HepG2 (cell line): ENCODE measurements around the gene WDR45B. TPM values are rescaled to one million over a fixed set of nuclear protein-coding genes. Genes with fewer than 3 reads are reported as not detected.

ENCODE experiments used
- ATAC-seq: fragments of 200-7000 bp; cut with Tn5 transposase; 3 replicates; pipeline ENCODE4 v1.9.1; 2020; ENCODE audit warnings: mild to moderate bottlenecking, moderate library complexity
- BruUV-seq: library from RNA; stranded (reverse); fragments of 400-500 nt; replicated peaks from 2 replicates; lab custom pipeline; 2021; lab: Mats Ljungman, UMichigan
- CTCF ChIA-PET: fragments of 300-600 bp; formaldehyde crosslinking; extraction: SDS; loops from one replicate; lab custom pipeline; 2021; ENCODE audit warnings: low total read pairs, inconsistent platforms, low intra/inter-chr PET ratio; lab: Yijun Ruan, JAX
- POLR2A ChIA-PET: fragments of 350-600 bp; sonication (Branson Sonifier 250); formaldehyde crosslinking; loops from one replicate; lab custom pipeline; 2020; ENCODE audit warnings: antibody characterized with exemption, inconsistent platforms; lab: Yijun Ruan, JAX
- DNase-seq: peaks from one replicate; pipeline ENCODE4 v3.0.0-alpha.2; 2015; ENCODE audit warnings: low spot score
- FAIRE-seq: peaks from 3 replicates; lab custom pipeline; 2011; peaks lifted over from hg19 to GRCh38; lab: Jason Lieb, UNC
- H2AFZ ChIP-seq: one replicate; pipeline ENCODE4 v1.6.1; 2011; ENCODE audit warnings: low read length, inconsistent platforms
- H3K27ac ChIP-seq: fragments of 300-600 bp; 3 replicates; pipeline ENCODE4 v1.8.0; 2011; ENCODE audit warnings: mixed run types, mild to moderate bottlenecking, mixed read lengths, low read length, inconsistent platforms; ENCODE audit not compliant: insufficient read depth; ENCODE audit errors: extremely low read length
- H3K27me3 ChIP-seq, 2 experiments: fragments of 200-600 bp in 1 of 2; 2 replicates in 1 of 2; 3 replicates in 1 of 2; pipeline versions ENCODE4 v1.6.0 to v1.8.0; 2011; ENCODE audit warnings: low read length in 2 of 2, mild to moderate bottlenecking in 2 of 2, moderate library complexity in 2 of 2, inconsistent platforms in 1 of 2; ENCODE audit not compliant: insufficient read depth in 2 of 2, control insufficient read depth in 1 of 2
- H3K36me3 ChIP-seq, 2 experiments: fragments of 200-600 bp in 1 of 2; replicated peaks in 1 of 2; 2 replicates in 1 of 2; 3 replicates in 1 of 2; pipeline versions ENCODE4 v1.5.1 to v1.8.0; 2011; ENCODE audit warnings: low read length in 2 of 2, inconsistent platforms in 1 of 2; ENCODE audit not compliant: insufficient read depth in 2 of 2, control insufficient read depth in 1 of 2
- H3K4me1 ChIP-seq: 2 replicates; pipeline ENCODE4 v1.5.1; 2012; ENCODE audit warnings: low read length, inconsistent platforms; ENCODE audit not compliant: insufficient read depth
- H3K4me2 ChIP-seq: 2 replicates; pipeline ENCODE4 v1.6.0; 2011; ENCODE audit warnings: low read depth, low read length, inconsistent platforms
- H3K4me3 ChIP-seq, 3 experiments: fragments of 200-600 bp in 1 of 3; sonication (generic), shearing (Covaris generic) in 1 of 3; replicated peaks in 1 of 3; 2 replicates each; pipeline ENCODE4 v1.5.1; 2011 to 2016; ENCODE audit warnings: low read length in 3 of 3, inconsistent platforms in 2 of 3, low read depth in 2 of 3, mild to moderate bottlenecking in 2 of 3, control low read depth in 1 of 3, mixed read lengths in 1 of 3; ENCODE audit not compliant: insufficient read depth in 1 of 3
- H3K79me2 ChIP-seq: one replicate; pipeline ENCODE4 v1.6.1; 2011; ENCODE audit warnings: low read length, inconsistent platforms; ENCODE audit not compliant: insufficient read depth
- H3K9ac ChIP-seq: 2 replicates; pipeline ENCODE4 v1.6.0; 2011; ENCODE audit warnings: mild to moderate bottlenecking, low read depth, low read length, inconsistent platforms; ENCODE audit not compliant: insufficient read depth
- H3K9me3 ChIP-seq: 2 replicates; pipeline ENCODE4 v1.5.1; 2012; ENCODE audit warnings: mild to moderate bottlenecking, low read length
- H4K20me1 ChIP-seq: 2 replicates; pipeline ENCODE4 v1.6.0; 2011; ENCODE audit warnings: inconsistent platforms, mild to moderate bottlenecking, low read length, moderate library complexity; ENCODE audit not compliant: insufficient read depth
- AGO2 ChIP-seq: fragments of 200-400 bp; formaldehyde crosslinking; optimal IDR thresholded peaks from 2 replicates; pipeline ENCODE3; 2017; ENCODE audit warnings: mild to moderate bottlenecking, low read depth, low read length, moderate library complexity
- HNRNPK ChIP-seq: fragments of 200-400 bp; formaldehyde crosslinking; IDR thresholded peaks from 2 replicates; pipeline ENCODE4 v1.6.1; 2018; ENCODE audit warnings: low read length, low read depth, moderate library complexity, mild to moderate bottlenecking; ENCODE audit not compliant: poor library complexity, severe bottlenecking
- PCBP2 ChIP-seq: fragments of 200-400 bp; formaldehyde crosslinking; optimal IDR thresholded peaks from 2 replicates; pipeline ENCODE3; 2018; ENCODE audit warnings: low read length, low read depth; ENCODE audit not compliant: poor library complexity, severe bottlenecking
- ZNF564 ChIP-seq: sonication (generic); formaldehyde crosslinking; IDR thresholded peaks from 2 replicates; pipeline ENCODE4 v1.8.1; 2023; ENCODE audit warnings: mild to moderate bottlenecking, missing genetic modification reagents
- ZNF569 ChIP-seq: sonication (generic); formaldehyde crosslinking; IDR thresholded peaks from 2 replicates; pipeline ENCODE4 v1.5.0; 2020; ENCODE audit warnings: mild to moderate bottlenecking, missing genetic modification reagents, moderate library complexity, borderline replicate concordance
- ZNF577 ChIP-seq: sonication (generic); formaldehyde crosslinking; IDR thresholded peaks from 2 replicates; pipeline ENCODE4 v1.4.0; 2020; ENCODE audit warnings: mild to moderate bottlenecking, low read depth, missing genetic modification reagents, borderline replicate concordance
- WGBS: methylation state at CpG from one replicate; pipeline ENCODE4 v1.1.6; 2017; ENCODE audit warnings: low lambda C conversion rate; 5-methylcytosine and 5-hydroxymethylcytosine counted together
- in situ Hi-C: cut with HindIII; loops from 2 replicates; pipeline ENCODE4 v1.10.0; 2017; ENCODE audit warnings: low pct_unique_long_range_greater_than_20kb; ENCODE audit not compliant: extremely low pct_ligation_motif_present
- intact Hi-C: fragments of 100-400 bp; cut with micrococcal nuclease; formaldehyde crosslinking; loops from one replicate; pipeline ENCODE4 v1.10.0; 2022; ENCODE audit not compliant: unreplicated experiment
- polyA plus RNA-seq, 8 experiments: library from polyadenylated mRNA; depleted of rRNA in 3 of 8; stranded (reverse) in 7 of 8; unstranded in 1 of 8; fragments of >200 nt; fragmentation: Illumina TruSeq in 4 of 8; extraction: Trizol in 4 of 8; gene quantifications; 2 replicates each; pipeline versions ENCODE4 v1.2.1 to v1.2.3, GENCODE V29; 2011 to 2016; ENCODE audit warnings: low read depth in 4 of 8, missing spikeins in 1 of 8, mixed read lengths in 1 of 8; ENCODE audit not compliant: insufficient read depth in 1 of 8
- total RNA-seq, 5 experiments: library from RNA; depleted of rRNA; stranded (reverse); fragments of >200 nt; fragmentation: Illumina TruSeq; extraction: Trizol; gene quantifications; 2 replicates each; pipeline ENCODE4 v1.2.3, GENCODE V29; 2016; ENCODE audit warnings: low read depth in 1 of 5

The WDR45B gene
- total and polyA plus RNA-seq, 2 of the 13 experiments (the other 11 are each of a cell fraction or from before 2014, with no cell fraction given), result 86.2 to 155 TPM

DNA sequence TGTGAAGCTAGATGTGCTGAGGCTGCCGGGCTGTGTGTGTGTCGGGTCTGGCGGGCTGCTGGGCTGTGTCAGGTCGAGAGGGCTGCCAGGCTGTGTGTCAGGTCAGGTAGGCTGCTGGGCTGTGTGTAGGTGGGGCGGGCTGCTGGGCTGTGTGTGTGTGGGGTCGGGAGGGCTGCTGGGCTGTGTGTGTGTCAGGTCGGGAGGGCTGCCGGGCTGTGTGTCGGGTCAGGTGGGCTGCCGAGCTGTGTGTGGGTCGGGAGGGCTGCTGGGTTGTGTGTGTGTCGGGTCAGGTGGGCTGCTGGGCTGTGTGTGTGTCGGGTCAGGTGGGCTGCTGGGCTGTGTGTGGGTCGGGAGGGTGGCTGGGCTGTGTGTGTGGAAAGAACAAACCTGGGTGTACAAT is 8.6 kb downstream of the WDR45B start (continued):
- TF ChIP-seq ZNF569 (CRISPR knock-in tag) (no peak), AGO2 (peak; percentile 77)

DNA sequence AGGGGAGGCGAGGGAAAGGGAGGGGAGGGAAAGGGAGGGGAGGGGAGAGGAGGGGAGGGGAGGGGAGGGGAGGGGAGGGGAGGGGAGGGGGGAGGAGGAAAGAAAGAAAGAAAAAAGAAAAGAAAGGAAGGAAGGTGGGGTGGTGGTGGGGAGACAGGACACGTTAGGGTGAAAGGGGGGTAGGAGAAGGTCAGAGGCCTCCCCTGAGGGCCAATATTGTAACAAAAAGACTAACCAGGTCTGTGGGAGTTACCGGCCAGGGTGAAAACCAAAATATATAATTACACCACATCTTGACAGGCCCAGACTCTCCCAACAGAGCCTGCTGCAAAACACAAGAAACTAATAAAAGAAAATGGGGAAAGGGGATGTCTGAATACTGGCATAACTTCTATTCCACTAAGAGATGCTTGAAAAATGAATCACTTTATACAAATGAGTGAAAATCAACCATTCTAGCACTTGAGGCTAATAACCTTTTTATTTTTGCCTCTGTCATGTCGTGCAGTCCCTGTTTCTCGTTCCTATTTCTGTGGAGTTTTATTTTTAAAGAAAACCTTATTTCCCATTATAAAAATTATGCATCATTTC is 10.0 kb downstream of the WDR45B start:
- in situ Hi-C loops, result no loop called here
- H3K4me3 ChIP-seq, result no peak overlapping the region
- no peak overlapping the region for H2AFZ ChIP-seq
- H3K36me3 ChIP-seq, result peaks cover 31 to 72% of the 10 kb centered on the region in 2 experiments
- H3K27ac ChIP-seq, result no peak overlapping the region
- no peak for DNase-seq
- H3K79me2 ChIP-seq, result peaks cover 92% of the 10 kb centered on the region
- no peak for FAIRE-seq
- CTCF ChIA-PET, result no interaction called here
- TF ChIP-seq HNRNPK, result peak; percentile 42
- no peak for TF ChIP-seq ZNF577 (CRISPR knock-in tag)
- no peak for TF ChIP-seq ZNF564
- peak; percentile 96 for TF ChIP-seq PCBP2
- ATAC-seq, result no peak
- H4K20me1 ChIP-seq, result peaks cover 42% of the 10 kb centered on the region
- H3K9ac ChIP-seq, result no peak overlapping the region
- no peak overlapping the region for H3K4me2 ChIP-seq
- H3K27me3 ChIP-seq, result no peaks in the 10 kb centered on the region
- POLR2A ChIA-PET, result no interaction called here
- peaks cover 40% of the 10 kb centered on the region for H3K4me1 ChIP-seq
- intact Hi-C loops, result no loop called here
- BruUV-seq, result no TSS peak
- WGBS, result 94% methylated on average over 5 of the region's 5 CpGs
- no peaks in the 10 kb centered on the region for H3K9me3 ChIP-seq
